ENCODE data around the gene R3HDM1. TPM values are rescaled to one million over a fixed set of nuclear protein-coding genes. Genes with fewer than 3 reads are reported as not detected.

The R3HDM1 gene
- polyA plus RNA-seq, 1 donor from 2014 or later, result 30.3 TPM

DNA sequence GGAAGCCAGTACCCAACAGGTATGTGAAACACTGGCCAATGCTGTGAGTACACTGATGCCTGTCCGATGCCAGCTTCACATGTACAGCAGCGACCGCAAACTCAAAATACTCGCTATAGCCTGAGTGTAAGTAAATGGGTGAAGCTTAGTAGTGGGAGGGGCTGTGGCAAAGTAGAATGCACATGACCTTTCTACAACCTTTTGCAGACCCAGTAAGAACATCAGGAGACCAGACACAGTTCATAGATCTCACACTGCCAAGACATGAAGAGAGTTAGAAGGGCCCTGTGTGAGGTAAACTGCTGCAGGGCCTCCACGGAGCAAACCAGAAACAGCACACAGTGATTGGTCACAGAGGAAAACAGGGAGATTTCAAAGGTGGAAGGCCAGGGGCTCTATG, 201.3 kb downstream of the R3HDM1 start:
- no peaks in the 10 kb centered on the region for H3K27me3 ChIP-seq (ENCODE audit: insufficient read depth, low read depth, low read length)
- no peak overlapping the region for H2AFZ ChIP-seq (ENCODE audit: low read depth, low read length)

DNA sequence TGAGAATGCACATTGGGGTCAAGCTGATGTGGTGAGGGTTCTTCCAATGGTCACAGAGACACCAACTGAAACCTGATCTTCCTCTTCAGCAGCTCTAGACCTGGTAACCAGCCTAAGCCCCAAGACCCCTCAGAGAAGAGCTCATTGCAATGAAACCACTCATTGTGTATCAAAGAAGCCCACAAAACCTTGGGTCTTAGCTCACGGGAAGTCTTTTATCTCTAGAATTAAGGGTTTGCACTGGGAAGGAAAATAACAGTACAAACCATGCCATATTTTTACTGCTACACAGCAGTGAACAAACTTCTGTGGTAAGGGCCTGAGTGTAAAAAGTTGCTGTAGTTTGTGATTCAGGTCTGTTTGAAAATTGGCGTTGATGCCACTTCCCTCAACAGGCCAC, 201.8 kb downstream of the R3HDM1 start:
- Histone ChIP-seq H2AFZ (ENCODE audit: low read depth, low read length) (no peak overlapping the region), H3K4me2 (ENCODE audit: low read length) (no peak overlapping the region), H3K27ac (ENCODE audit: low read length) (no peak overlapping the region)

More for the DNA sequence above, 201.3 kb downstream of the R3HDM1 start:
- Histone ChIP-seq H3K9me3 (ENCODE audit: low read length) (no peaks in the 10 kb centered on the region), H3K27ac (ENCODE audit: low read length) (no peak overlapping the region), H3K9me2 (ENCODE audit: insufficient read depth, low read length) (no peaks in the 10 kb centered on the region), H3K9ac (ENCODE audit: low read length) (no peak overlapping the region), H4K20me1 (ENCODE audit: insufficient read depth) (no peaks in the 10 kb centered on the region), H3K4me2 (ENCODE audit: low read length) (no peak overlapping the region), H3F3A (ENCODE audit: insufficient read depth, low read length, poor library complexity, severe bottlenecking) (no peaks in the 10 kb centered on the region), H3K36me3 (ENCODE audit: insufficient read depth, low read length) (no peaks in the 10 kb centered on the region), H3K4me3 (ENCODE audit: low read length) (no peak overlapping the region), H3K79me2 (replicated peaks; ENCODE audit: insufficient read depth, low read length) (no peaks in the 10 kb centered on the region)
- TF ChIP-seq, protein P1, sequence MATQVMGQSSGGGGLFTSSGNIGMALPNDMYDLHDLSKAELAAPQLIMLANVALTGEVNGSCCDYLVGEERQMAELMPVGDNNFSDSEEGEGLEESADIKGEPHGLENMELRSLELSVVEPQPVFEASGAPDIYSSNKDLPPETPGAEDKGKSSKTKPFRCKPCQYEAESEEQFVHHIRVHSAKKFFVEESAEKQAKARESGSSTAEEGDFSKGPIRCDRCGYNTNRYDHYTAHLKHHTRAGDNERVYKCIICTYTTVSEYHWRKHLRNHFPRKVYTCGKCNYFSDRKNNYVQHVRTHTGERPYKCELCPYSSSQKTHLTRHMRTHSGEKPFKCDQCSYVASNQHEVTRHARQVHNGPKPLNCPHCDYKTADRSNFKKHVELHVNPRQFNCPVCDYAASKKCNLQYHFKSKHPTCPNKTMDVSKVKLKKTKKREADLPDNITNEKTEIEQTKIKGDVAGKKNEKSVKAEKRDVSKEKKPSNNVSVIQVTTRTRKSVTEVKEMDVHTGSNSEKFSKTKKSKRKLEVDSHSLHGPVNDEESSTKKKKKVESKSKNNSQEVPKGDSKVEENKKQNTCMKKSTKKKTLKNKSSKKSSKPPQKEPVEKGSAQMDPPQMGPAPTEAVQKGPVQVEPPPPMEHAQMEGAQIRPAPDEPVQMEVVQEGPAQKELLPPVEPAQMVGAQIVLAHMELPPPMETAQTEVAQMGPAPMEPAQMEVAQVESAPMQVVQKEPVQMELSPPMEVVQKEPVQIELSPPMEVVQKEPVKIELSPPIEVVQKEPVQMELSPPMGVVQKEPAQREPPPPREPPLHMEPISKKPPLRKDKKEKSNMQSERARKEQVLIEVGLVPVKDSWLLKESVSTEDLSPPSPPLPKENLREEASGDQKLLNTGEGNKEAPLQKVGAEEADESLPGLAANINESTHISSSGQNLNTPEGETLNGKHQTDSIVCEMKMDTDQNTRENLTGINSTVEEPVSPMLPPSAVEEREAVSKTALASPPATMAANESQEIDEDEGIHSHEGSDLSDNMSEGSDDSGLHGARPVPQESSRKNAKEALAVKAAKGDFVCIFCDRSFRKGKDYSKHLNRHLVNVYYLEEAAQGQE (IDR thresholded peaks at IDR 0.05; ENCODE audit: borderline replicate concordance), result no peak
- TF ChIP-seq RAD21 (conservative IDR thresholded peaks at IDR 0.05) (no peak), POLR2AphosphoS5 (IDR thresholded peaks at IDR 0.05) (no peak), SMC3 (conservative IDR thresholded peaks at IDR 0.05; ENCODE audit: poor library complexity) (no peak), EP300 (conservative IDR thresholded peaks at IDR 0.05; ENCODE audit: poor library complexity, severe bottlenecking) (no peak), EZH2 (IDR thresholded peaks at IDR 0.05; ENCODE audit: borderline replicate concordance, insufficient read depth, low read length, poor library complexity, severe bottlenecking) (no peak), TAF1 (IDR thresholded peaks at IDR 0.05; ENCODE audit: low read depth) (no peak), MXI1 (conservative IDR thresholded peaks at IDR 0.05; ENCODE audit: poor library complexity, severe bottlenecking) (no peak)
- TF ChIP-seq, protein P2, sequence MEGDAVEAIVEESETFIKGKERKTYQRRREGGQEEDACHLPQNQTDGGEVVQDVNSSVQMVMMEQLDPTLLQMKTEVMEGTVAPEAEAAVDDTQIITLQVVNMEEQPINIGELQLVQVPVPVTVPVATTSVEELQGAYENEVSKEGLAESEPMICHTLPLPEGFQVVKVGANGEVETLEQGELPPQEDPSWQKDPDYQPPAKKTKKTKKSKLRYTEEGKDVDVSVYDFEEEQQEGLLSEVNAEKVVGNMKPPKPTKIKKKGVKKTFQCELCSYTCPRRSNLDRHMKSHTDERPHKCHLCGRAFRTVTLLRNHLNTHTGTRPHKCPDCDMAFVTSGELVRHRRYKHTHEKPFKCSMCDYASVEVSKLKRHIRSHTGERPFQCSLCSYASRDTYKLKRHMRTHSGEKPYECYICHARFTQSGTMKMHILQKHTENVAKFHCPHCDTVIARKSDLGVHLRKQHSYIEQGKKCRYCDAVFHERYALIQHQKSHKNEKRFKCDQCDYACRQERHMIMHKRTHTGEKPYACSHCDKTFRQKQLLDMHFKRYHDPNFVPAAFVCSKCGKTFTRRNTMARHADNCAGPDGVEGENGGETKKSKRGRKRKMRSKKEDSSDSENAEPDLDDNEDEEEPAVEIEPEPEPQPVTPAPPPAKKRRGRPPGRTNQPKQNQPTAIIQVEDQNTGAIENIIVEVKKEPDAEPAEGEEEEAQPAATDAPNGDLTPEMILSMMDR (IDR thresholded peaks at IDR 0.05; ENCODE audit: poor library complexity, severe bottlenecking), result no peak

More for the DNA sequence above, 201.8 kb downstream of the R3HDM1 start:
- no peaks in the 10 kb centered on the region for H3K9me3 ChIP-seq (ENCODE audit: low read length)
- no peaks in the 10 kb centered on the region for H3K36me3 ChIP-seq (ENCODE audit: insufficient read depth, low read length)
- TF ChIP-seq, protein P2 (IDR thresholded peaks at IDR 0.05; ENCODE audit: poor library complexity, severe bottlenecking), result no peak
- TF ChIP-seq, protein P1 (IDR thresholded peaks at IDR 0.05; ENCODE audit: borderline replicate concordance), result no peak
- TF ChIP-seq EP300 (conservative IDR thresholded peaks at IDR 0.05; ENCODE audit: poor library complexity, severe bottlenecking) (no peak), TAF1 (IDR thresholded peaks at IDR 0.05; ENCODE audit: low read depth) (no peak)
- H3K79me2 ChIP-seq (replicated peaks; ENCODE audit: insufficient read depth, low read length), result no peaks in the 10 kb centered on the region
- no peaks in the 10 kb centered on the region for H3K27me3 ChIP-seq (ENCODE audit: insufficient read depth, low read depth, low read length)
- H3F3A ChIP-seq (ENCODE audit: insufficient read depth, low read length, poor library complexity, severe bottlenecking), result no peaks in the 10 kb centered on the region
- no peak overlapping the region for H3K9ac ChIP-seq (ENCODE audit: low read length)
- no peaks in the 10 kb centered on the region for H3K9me2 ChIP-seq (ENCODE audit: insufficient read depth, low read length)
- H3K4me3 ChIP-seq (ENCODE audit: low read length), result no peak overlapping the region
- no peaks in the 10 kb centered on the region for H4K20me1 ChIP-seq (ENCODE audit: insufficient read depth)
